Testis (tissue), 2 donors: ENCODE data around the gene ATG10.

ENCODE experiments used
- POLR2A ChIP-seq: fragments of 450-650 bp; IDR thresholded peaks from one replicate; pipeline ENCODE4 v1.6.1; 2017; ENCODE audit warnings: antibody characterized with exemption, mild to moderate bottlenecking, moderate library complexity
- TF ChIP-seq, protein P1 (sequence below), 3 experiments: fragments of 450-650 bp in 2 of 3; fragments of 200-600 bp in 1 of 3; sonication (generic) in 1 of 3; IDR thresholded peaks; one replicate each; pipeline ENCODE4 v1.5.1; 2016 to 2019; ENCODE audit warnings: antibody characterized with exemption in 3 of 3, mild to moderate bottlenecking in 2 of 3, moderate library complexity in 1 of 3

DNA sequence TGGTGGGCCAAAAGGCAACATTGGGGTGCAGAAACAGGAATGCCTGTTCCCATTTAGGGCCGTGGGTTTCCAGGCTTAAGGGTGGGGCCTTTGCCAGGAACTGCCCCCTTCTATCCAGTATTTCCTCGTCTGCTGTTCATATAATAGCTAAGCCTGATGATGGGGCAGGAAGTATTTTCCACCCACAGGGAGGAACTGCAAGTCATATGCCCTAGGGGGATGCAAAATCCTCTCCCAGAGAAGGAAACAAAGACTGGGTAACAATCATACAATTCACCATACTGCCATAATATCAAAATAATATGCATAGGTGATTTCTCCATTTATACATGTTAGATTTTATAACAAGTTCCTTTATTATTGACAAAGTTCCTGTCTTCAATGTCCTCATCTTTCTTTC, 326.8 kb downstream of the ATG10 start:
- TF ChIP-seq, protein P1, sequence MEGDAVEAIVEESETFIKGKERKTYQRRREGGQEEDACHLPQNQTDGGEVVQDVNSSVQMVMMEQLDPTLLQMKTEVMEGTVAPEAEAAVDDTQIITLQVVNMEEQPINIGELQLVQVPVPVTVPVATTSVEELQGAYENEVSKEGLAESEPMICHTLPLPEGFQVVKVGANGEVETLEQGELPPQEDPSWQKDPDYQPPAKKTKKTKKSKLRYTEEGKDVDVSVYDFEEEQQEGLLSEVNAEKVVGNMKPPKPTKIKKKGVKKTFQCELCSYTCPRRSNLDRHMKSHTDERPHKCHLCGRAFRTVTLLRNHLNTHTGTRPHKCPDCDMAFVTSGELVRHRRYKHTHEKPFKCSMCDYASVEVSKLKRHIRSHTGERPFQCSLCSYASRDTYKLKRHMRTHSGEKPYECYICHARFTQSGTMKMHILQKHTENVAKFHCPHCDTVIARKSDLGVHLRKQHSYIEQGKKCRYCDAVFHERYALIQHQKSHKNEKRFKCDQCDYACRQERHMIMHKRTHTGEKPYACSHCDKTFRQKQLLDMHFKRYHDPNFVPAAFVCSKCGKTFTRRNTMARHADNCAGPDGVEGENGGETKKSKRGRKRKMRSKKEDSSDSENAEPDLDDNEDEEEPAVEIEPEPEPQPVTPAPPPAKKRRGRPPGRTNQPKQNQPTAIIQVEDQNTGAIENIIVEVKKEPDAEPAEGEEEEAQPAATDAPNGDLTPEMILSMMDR (IDR thresholded peaks at IDR 0.05): no peak
- no peak for TF ChIP-seq POLR2A
